ENCODE measurements around the gene CGB8.

GRCh38 chr19:49042177-49042576 lies 6.7 kb downstream of the CGB8 start:
- TF ChIP-seq CTCF (conservative IDR thresholded peaks at IDR 0.05) (no peak), ZFX (IDR thresholded peaks at IDR 0.05) (no peak)

Data from C4-2B (cell line).